HG03060 (cell line): ENCODE data around the gene TREH.

ENCODE experiments used
- ATAC-seq: cut with Tn5 transposase; IDR thresholded peaks from one replicate; pipeline ENCODE4 v1.9.1; 2021; ENCODE audit warnings: low read depth, moderate number of reproducible peaks; ENCODE audit not compliant: unreplicated experiment

Gene TREH

DNA sequence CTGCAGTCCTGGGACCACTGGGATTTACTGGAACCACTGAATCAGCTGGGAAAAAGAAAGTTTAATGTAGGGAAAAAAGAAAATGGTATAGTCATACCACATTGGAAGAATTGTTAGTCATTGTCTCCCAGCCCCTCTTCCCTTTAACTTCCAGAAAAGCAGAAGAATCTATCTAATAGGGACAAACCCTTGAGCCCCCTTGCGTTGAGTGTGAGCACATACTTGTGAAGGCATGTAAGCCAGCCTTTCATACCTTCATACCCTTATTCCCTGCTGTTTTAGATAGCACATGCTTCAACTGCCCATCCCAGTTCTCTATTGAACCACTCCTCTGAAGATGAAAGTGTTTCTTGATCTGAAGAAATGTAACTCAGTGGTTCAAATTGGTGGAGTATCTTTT is 6.6 kb downstream of the TREH start:
- ATAC-seq: no peak

GRCh38 chr11:118671254-118671653 is 8.2 kb downstream of the TREH start:
- ATAC-seq: no peak

GRCh38 chr11:118670063-118670462 is 9.4 kb downstream of the TREH start:
- ATAC-seq: no peak

DNA sequence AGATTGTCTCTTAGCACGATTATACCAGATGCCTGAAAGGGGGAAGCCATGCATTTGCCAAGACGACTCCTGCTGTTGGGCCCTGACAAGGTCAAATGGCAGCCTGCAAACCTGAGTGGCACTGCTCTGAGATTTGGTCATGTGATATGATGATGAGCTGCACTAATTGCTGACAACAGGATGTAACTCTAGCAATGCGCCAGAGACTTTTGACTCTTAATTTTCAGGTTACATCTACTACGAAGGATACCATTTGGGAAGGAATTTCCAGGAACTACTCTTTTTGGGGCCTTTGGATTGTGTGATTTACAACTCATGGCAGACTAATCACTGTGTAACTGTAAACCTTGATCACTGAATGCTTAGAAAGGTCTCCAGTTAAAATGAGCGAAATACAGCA is 13.1 kb downstream of the TREH start:
- no peak for ATAC-seq

DNA sequence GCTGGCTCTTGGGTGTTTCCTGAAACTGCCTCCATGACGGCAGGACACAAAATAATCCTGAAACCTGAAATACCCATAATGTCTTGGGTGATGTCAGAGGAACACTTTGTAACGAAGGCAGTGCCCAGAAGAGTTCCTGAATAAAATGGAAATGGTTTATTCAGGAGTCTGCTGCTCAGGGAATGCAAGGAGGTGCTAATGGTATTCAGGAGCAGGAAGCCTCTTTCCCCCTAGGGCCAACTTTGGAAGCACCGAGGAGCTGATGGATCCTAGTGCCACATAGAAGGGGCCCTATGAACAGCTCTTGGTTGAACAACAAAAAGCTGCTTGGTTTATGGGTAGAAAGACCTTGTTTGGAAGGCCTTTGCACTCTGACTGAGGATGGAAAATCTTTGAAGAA is 15.5 kb downstream of the TREH start:
- ATAC-seq: no peak

GRCh38 chr11:118663381-118663780 is 16.1 kb downstream of the TREH start:
- no peak for ATAC-seq

DNA sequence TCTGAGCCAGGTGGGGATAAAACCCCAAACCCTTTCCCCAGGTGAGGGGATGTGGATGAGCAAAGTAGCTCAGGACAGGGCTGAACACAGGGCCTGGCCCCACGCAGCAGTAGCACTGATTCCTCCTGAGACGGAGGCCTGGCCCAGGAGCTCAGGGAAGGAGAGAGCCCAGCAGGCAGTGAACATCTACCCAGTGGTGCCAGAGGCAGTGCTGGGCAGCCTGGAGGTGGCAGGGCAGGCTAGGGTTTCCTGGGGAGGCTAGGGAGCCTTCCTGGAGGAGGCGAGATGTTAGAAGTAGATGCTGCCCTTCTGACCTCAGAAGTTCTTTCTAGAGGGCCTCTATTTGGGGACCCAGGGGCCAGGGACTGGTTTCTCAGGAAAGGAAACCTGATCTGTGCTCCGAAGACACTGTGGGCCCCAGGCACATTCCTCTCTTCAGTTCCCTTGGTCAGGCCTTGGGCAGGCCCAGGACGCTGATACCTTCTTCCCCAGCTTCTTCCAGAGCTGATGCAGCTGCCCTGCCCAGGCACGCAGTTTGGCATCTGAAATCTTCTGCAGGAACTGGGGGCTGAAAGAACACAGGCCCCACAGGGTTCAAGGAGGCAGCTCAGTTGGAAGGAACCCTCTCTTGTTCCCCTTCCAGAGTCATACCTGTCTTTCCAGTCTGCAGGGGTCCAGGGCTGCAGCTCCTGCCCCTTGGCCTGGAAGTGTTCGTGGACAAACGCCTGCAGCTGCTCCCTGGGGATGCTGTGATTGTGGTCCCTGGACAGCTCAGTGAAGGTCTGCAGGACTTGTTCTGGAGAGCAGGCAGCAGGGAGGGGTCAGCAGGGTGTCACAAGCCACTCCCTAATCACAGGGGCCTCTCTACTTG is 16.8 kb downstream of the TREH start:
- ATAC-seq: no peak

- no peak for ATAC-seq
Measured at GRCh38 chr11:118661425-118662301, 17.8 kb downstream of the TREH start.

DNA sequence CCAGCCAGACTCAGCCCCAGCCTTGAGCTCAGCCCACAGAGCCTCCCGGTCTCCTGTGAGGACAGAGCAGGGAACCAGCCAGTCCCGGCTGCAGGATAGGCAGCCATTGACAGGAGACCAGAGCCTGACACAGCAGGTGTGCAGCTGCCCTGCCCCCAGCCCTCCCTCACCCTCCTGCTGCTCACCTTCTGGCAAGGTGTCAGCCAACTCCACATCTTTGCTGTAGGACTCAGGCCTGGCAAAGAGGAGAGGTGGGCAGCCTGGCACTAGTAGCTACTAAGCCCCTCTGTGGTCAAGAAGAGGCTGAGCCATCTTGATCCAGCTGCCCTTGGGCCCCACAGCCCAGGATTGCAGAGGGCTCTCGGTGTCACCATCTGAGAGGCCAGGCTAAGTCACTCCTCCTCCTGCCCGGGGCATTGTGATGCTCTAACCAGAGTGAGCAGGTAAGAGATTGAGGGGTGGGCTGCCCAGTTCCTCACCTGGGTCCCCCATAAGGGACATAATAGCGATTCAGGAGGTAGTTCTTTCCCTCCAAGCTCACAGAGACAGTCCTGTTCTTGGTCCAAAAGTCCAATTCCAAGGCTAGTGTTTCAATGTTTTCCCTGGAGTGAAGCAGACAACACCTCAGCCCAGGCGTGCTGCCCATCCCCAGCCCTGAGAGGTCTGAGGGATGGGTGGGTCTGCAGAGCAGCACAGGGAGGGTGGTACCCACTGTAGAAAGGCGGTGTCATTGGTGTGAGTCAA is 18.6 kb downstream of the TREH start:
- ATAC-seq: no peak

- ATAC-seq: no peak
Measured at GRCh38 chr11:118659953-118660680, 19.3 kb downstream of the TREH start.

DNA sequence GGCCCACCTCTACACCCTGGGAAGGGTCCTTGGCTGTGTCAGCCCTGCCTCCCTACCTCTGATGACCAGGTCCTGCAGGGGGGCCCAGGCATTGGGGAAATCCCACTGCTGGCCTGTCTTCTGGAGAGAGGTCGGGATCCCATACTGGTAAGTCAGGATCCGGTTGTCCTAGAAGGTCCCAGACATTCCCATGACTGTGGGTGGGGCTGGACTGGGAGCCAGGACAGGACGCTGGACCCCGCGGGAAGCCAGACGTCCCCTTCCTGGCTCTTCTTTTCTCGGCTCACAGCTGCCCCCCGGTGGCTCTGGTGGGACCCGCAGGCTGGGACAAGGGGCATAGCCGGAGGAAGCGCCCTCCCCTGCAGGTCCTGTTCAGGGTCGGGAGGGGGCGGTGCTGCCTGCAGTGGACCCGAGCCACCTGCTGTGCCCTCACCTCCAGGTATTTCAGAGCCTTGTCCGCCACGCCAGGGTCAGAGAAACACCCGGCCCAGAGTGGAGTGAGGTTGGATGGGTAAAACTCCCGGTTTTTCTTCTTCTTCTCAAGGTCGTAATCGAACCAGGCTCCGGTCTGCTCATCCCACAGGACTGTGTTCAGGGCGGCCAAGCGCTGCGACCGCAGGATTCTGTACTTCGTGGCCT is 20.0 kb downstream of the TREH start:
- no peak for ATAC-seq

DNA sequence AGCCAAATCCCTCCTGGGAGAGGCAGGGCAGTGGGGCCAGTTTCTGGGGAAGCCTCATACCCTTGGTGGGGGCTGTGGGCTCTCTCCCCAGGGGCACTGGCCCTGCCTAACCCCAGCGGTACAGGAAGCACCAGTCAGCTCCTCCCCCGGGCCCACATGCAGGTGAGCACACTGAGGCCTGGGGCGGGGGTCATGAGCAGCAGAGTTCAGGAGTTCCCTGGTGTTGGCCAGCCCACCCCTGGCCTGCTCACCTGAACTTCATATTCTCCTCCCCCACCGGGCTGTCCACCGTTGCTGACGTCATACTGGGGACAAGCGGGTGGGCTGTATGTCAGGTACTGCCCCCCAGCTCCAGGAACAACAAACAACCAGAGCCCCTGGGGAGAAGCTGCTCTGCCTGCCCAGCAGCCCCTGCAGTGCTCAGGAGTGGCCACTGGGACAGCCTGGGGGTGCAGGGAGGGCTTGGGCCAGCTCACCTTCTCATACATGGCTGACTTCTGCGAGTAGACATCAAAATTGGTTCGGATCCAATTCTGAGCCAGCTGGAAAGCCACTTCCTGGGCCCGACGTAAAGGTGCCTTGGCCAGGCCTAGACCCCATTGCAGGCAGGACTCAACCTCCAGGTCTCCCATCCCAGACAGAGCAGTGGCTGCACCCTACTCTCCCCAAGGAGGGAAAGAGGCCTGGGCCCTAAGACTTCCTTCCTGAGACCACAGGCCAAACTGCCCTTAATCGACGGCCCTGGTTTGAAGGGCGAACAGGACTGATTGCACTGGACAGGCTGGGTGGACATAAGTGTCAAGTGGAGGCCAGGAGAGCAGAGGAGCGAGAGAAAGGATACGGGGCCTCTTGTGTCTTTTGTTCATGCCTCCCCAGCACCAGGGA is 20.8 kb downstream of the TREH start:
- no peak for ATAC-seq

DNA sequence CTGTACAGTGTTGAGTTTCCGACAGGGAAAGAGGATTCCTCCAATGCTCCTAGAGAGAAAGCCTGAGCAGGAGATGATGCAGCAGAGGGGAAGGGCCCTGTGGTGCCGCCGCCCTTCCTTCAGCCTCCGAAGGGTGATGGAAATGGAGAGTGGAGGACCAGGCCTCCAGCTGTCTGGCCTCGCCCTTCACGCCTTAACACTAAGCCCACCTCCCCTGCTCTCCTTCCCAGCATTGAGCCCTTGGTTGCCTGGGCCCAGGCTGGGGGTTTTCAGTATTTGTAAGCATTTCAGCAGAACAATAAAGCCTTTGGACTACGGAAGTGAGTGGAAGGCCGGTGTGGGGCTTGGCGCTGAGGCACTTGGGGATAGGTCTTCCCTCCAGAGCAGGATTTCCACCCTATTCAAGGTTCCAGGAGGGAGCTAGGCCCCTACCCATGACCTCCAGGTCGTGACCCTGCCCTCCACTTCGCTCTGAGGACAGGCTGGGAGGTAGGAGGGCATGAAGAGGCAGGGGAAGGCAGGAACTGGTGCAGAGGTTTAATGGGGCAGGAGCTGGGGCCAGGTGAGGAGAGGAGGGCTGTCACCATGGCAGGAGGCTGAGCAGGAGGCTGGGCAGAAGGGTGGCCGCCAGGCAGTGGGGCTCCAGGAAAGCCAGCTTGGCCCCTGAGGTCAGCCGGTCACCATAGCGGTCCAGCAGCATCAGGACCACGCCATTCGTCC is 21.6 kb downstream of the TREH start:
- no peak for ATAC-seq

GRCh38 chr11:118657238-118657637 is 22.2 kb downstream of the TREH start:
- no peak for ATAC-seq

GRCh38 chr11:118656563-118657165 is 22.8 kb downstream of the TREH start:
- ATAC-seq: no peak

DNA sequence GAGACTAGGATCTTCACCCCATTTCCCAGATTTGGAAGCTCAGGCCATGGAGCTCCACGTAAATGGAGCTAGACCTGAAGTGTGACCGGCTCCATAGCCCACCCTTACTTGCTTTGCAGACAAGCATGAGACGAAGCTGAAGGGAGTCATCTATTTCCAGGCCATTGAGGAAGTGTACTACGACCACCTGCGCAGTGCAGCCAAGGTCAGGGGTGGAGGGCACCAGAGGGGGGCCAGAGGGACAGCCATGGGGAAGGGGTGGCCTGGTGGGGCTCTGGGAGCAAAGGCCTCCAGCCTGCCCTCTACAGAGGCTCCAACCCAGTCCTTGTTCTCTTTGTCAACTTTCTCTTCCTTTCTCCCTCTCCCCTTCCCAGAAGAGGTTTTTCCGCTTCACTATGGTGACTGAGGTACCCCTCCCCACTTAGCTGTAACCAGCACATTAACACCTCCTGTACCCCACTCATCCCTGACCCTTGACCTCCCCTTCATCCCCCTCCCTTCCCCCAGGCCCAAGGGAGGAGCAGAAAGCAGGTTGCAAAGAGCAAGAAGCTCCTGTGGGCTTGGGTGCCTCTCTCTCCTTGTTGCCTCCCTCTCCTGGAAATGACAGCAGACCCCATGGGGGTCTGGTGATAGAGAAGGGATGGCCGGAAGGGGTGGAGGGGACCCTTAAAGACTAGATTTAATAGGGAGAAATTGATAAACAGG is 23.8 kb downstream of the TREH start:
- ATAC-seq: no peak

- ATAC-seq: no peak
Measured at GRCh38 chr11:118653684-118654390, 25.6 kb downstream of the TREH start.
